Esophagus squamous epithelium (tissue), 5 donors: ENCODE data around the gene FMO3. TPM values are rescaled to one million over a fixed set of nuclear protein-coding genes. Genes with fewer than 3 reads are reported as not detected.

Source experiments
- DNase-seq: peaks from one replicate; lab custom pipeline; 2025; lab: John Stamatoyannopoulos, UW
- H3K27ac ChIP-seq, 4 donors: fragments of 200-600 bp; sonication (generic); one replicate each; pipeline ENCODE4 v1.5.1; 2016 to 2019; ENCODE audit warnings: mild to moderate bottlenecking in 1 of 4
- H3K27me3 ChIP-seq, 4 donors: fragments of 200-600 bp; sonication (generic); 1 replicate in 3 of 4; 2 replicates in 1 of 4; pipeline versions ENCODE4 v1.5.1 to v1.6.0; 2017 to 2021; ENCODE audit warnings: antibody characterized with exemption in 1 of 4
- H3K36me3 ChIP-seq, 3 donors: fragments of 200-600 bp; sonication (generic); one replicate each; pipeline ENCODE4 v1.5.1; 2016 to 2019
- H3K4me1 ChIP-seq, 3 donors: fragments of 200-600 bp; sonication (generic); one replicate each; pipeline ENCODE4 v1.5.1; 2017 to 2019
- H3K4me3 ChIP-seq, 4 donors: fragments of 200-600 bp; sonication (generic); 1 replicate in 3 of 4; 2 replicates in 1 of 4; pipeline ENCODE4 v1.5.1; 2016 to 2019; ENCODE audit warnings: mild to moderate bottlenecking in 2 of 4, moderate library complexity in 1 of 4
- H3K9me3 ChIP-seq, 3 donors: fragments of 200-600 bp; sonication (generic); one replicate each; pipeline ENCODE4 v1.5.1; 2016 to 2019
- CTCF ChIP-seq, 6 experiments: fragments of 450-650 bp in 4 of 6; fragments of 200-600 bp in 2 of 6; sonication (generic) in 2 of 6; IDR thresholded peaks; one replicate each; pipeline ENCODE4 v1.5.1; 2016 to 2019; ENCODE audit warnings: antibody characterized with exemption in 6 of 6, mild to moderate bottlenecking in 4 of 6, moderate library complexity in 4 of 6
- POLR2A ChIP-seq, 4 donors: fragments of 450-650 bp; IDR thresholded peaks; one replicate each; pipeline ENCODE4 v1.6.1; 2017; ENCODE audit warnings: antibody characterized with exemption in 4 of 4, mild to moderate bottlenecking in 4 of 4, moderate library complexity in 3 of 4
- WGBS, 2 donors: methylation state at CpG; one replicate each; pipeline ENCODE4 v1.1.5; 2018; 5-methylcytosine and 5-hydroxymethylcytosine counted together
- intact Hi-C: fragments of 100-400 bp; cut with DNase I; formaldehyde crosslinking; loops from one replicate; pipeline ENCODE4 v1.15.0; 2022
- total RNA-seq, 4 donors: library from RNA; depleted of rRNA; stranded (reverse); fragments of >200 nt; gene quantifications; one replicate each; pipeline ENCODE4 v1.1.0, GENCODE V29; 2016
- donor health status: DM: yes; HTN: yes; CAD: no.

FMO3 gene
- 1 to 10 TPM in 3 of 4 donors, under 1 TPM in 1; 0.45 to 8.6 (median 2.6) TPM for total RNA-seq

- intact Hi-C loops: no loop called here
- TF ChIP-seq CTCF (IDR thresholded peaks at IDR 0.05): no peak
- no peak for TF ChIP-seq POLR2A (IDR thresholded peaks at IDR 0.05)
- no peak within 1 kb of the TSS for H3K4me3 ChIP-seq
- no peaks in the 10 kb centered on the region for H3K27me3 ChIP-seq
- no peak within 1 kb of the TSS for H3K27ac ChIP-seq
- no peak for DNase-seq
- WGBS, 2 donors: 90 to 94% methylated on average over 5 of the region's 5 CpGs
- H3K36me3 ChIP-seq: no peaks in the 10 kb centered on the region
- H3K9me3 ChIP-seq: no peaks in the 10 kb centered on the region
- H3K4me1 ChIP-seq: no peaks in the 10 kb centered on the region
Observed at GRCh38 chr1:171090604-171091003, at the start of gene FMO3. TSS of gene FMO3 (plus strand) at chr1:171090905. CDS start at chr1:171092659, 1,754 bp downstream.

- Histone ChIP-seq H3K4me3 (no peak overlapping the region), H3K27ac (no peak overlapping the region), H3K27me3 (no peaks in the 10 kb centered on the region), H3K9me3 (peaks cover 0 to 14% (median 9%) of the 10 kb centered on the region in 3 donors), H3K4me1 (no peaks in the 10 kb centered on the region), H3K36me3 (no peaks in the 10 kb centered on the region)
- intact Hi-C loops: no loop called here
- no peak for DNase-seq
- 71 to 85% methylated on average over 2 of the region's 2 CpGs for WGBS, 2 donors
- TF ChIP-seq CTCF (IDR thresholded peaks at IDR 0.05): no peak
- no peak for TF ChIP-seq POLR2A (IDR thresholded peaks at IDR 0.05)
Observed at GRCh38 chr1:171048014-171048413, 42.7 kb upstream of the FMO3 start.

- 63 to 100% methylated on average over 2 of the region's 2 CpGs for WGBS, 2 donors
- no peak overlapping the region for H3K4me3 ChIP-seq
Observed at GRCh38 chr1:171052977-171053376, 37.7 kb upstream of the FMO3 start.

GRCh38 chr1:171055966-171056643, 34.6 kb upstream of the FMO3 start:
- H3K4me3 ChIP-seq: no peak overlapping the region
- no peak overlapping the region for H3K27ac ChIP-seq
- no peaks in the 10 kb centered on the region for H3K9me3 ChIP-seq
- H3K36me3 ChIP-seq: no peaks in the 10 kb centered on the region
- H3K27me3 ChIP-seq: no peaks in the 10 kb centered on the region
- 100% methylated on average over 2 of the region's 3 CpGs; no CpG with 5 or more reads in 1 of the 2 donors for WGBS, 2 donors
- DNase-seq: no peak
- TF ChIP-seq POLR2A (IDR thresholded peaks at IDR 0.05) (no peak), CTCF (IDR thresholded peaks at IDR 0.05) (no peak)
- intact Hi-C loops: no loop called here
- H3K4me1 ChIP-seq: no peaks in the 10 kb centered on the region

More at GRCh38 chr1:171052977-171053376, 37.7 kb upstream of the FMO3 start:
- DNase-seq: no peak
- intact Hi-C loops: no loop called here
- H3K36me3 ChIP-seq: no peaks in the 10 kb centered on the region
- H3K27me3 ChIP-seq: no peaks in the 10 kb centered on the region
- no peaks in the 10 kb centered on the region for H3K4me1 ChIP-seq
- no peak overlapping the region for H3K27ac ChIP-seq
- peaks cover 0 to 3% (median 0%) of the 10 kb centered on the region in 3 donors for H3K9me3 ChIP-seq
- TF ChIP-seq POLR2A (IDR thresholded peaks at IDR 0.05) (no peak), CTCF (IDR thresholded peaks at IDR 0.05) (no peak)

- TF ChIP-seq CTCF (IDR thresholded peaks at IDR 0.05): no peak
- Histone ChIP-seq H3K27ac (no peak overlapping the region), H3K36me3 (no peaks in the 10 kb centered on the region), H3K4me3 (no peak overlapping the region), H3K4me1 (no peaks in the 10 kb centered on the region), H3K27me3 (no peaks in the 10 kb centered on the region), H3K9me3 (no peaks in the 10 kb centered on the region)
- 68 to 71% methylated on average over 2 of the region's 2 CpGs for WGBS, 2 donors
- no peak for DNase-seq
- intact Hi-C loops: no loop called here
Observed at GRCh38 chr1:171061425-171062143, 29.1 kb upstream of the FMO3 start.
